ENCODE measurements around the gene CDYL2. TPM values are rescaled to one million over a fixed set of nuclear protein-coding genes. Genes with fewer than 3 reads are reported as not detected.

Gene CDYL2
- total RNA-seq, 2 experiments from 2014 or later: 0.98 to 2.5 TPM

GRCh38 chr16:80836202-80836601 lies 31.8 kb upstream of the CDYL2 start:
- no TSS peak for BruUV-seq (replicated peaks)
- Histone ChIP-seq H4K20me1 (ENCODE audit: insufficient read depth, low read length) (no peaks in the 10 kb centered on the region), H3K4me1 (ENCODE audit: insufficient read depth, low read length, poor library complexity, severe bottlenecking) (no peaks in the 10 kb centered on the region), H3K36me3 (ENCODE audit: insufficient read depth, low read length) (no peaks in the 10 kb centered on the region), H3K9me3 (ENCODE audit: low read length) (no peaks in the 10 kb centered on the region), H3K9me2 (ENCODE audit: insufficient read depth, low read length) (no peaks in the 10 kb centered on the region), H2AFZ (ENCODE audit: low read length) (no peak overlapping the region), H3K27ac (ENCODE audit: low read depth, low read length, poor library complexity, severe bottlenecking) (no peak overlapping the region), H3K4me3 (ENCODE audit: low read depth, low read length, poor library complexity, severe bottlenecking) (no peak overlapping the region), H3K79me2 (ENCODE audit: insufficient read depth, low read depth, low read length) (no peaks in the 10 kb centered on the region), H3K4me2 (ENCODE audit: low read length) (no peak overlapping the region)
- TF ChIP-seq CTCF (conservative IDR thresholded peaks at IDR 0.05; ENCODE audit: low read length) (no peak), EZH2phosphoT487 (IDR thresholded peaks at IDR 0.05; ENCODE audit: borderline replicate concordance, low read depth, low read length) (no peak)
- no peak for DNase-seq (ENCODE audit: low spot score)
- intact Hi-C loops (cut with micrococcal nuclease; ENCODE audit: unreplicated experiment): no loop called here
- ChIA-PET CTCF (ENCODE audit: unreplicated experiment) (no interaction called here), POLR2A (no interaction called here)

GRCh38 chr16:80831039-80831438 lies 26.6 kb upstream of the CDYL2 start:
- no peaks in the 10 kb centered on the region for H3K9me3 ChIP-seq (ENCODE audit: low read length)
- H3K9me2 ChIP-seq (ENCODE audit: insufficient read depth, low read length): no peaks in the 10 kb centered on the region
- no peak overlapping the region for H3K4me3 ChIP-seq (ENCODE audit: low read depth, low read length, poor library complexity, severe bottlenecking)
- POLR2A ChIA-PET: interaction anchor here (0.5 to 0.6 kb wide), 2 partner anchors 67 to 291 kb away, joined by 3 read pairs; no protein-coding TSS in a partner anchor
- CTCF ChIA-PET (ENCODE audit: unreplicated experiment): no interaction called here
- no peaks in the 10 kb centered on the region for H3K79me2 ChIP-seq (ENCODE audit: insufficient read depth, low read depth, low read length)
- no peak overlapping the region for H3K4me2 ChIP-seq (ENCODE audit: low read length)
- BruUV-seq (replicated peaks): no TSS peak
- no peak overlapping the region for H2AFZ ChIP-seq (ENCODE audit: low read length)
- no peaks in the 10 kb centered on the region for H3K36me3 ChIP-seq (ENCODE audit: insufficient read depth, low read length)
- intact Hi-C loops (cut with micrococcal nuclease; ENCODE audit: unreplicated experiment): no loop called here
- no peaks in the 10 kb centered on the region; the same call in 1 of the 2 replicates for H4K20me1 ChIP-seq (ENCODE audit: insufficient read depth, low read length)
- no peak for TF ChIP-seq EZH2phosphoT487 (IDR thresholded peaks at IDR 0.05; ENCODE audit: borderline replicate concordance, low read depth, low read length)
- TF ChIP-seq CTCF (conservative IDR thresholded peaks at IDR 0.05; ENCODE audit: low read length): no peak
- H3K4me1 ChIP-seq (ENCODE audit: insufficient read depth, low read length, poor library complexity, severe bottlenecking): no peaks in the 10 kb centered on the region
- no peak overlapping the region for H3K27ac ChIP-seq (ENCODE audit: low read depth, low read length, poor library complexity, severe bottlenecking)
- no peak for DNase-seq (ENCODE audit: low spot score)

DNA sequence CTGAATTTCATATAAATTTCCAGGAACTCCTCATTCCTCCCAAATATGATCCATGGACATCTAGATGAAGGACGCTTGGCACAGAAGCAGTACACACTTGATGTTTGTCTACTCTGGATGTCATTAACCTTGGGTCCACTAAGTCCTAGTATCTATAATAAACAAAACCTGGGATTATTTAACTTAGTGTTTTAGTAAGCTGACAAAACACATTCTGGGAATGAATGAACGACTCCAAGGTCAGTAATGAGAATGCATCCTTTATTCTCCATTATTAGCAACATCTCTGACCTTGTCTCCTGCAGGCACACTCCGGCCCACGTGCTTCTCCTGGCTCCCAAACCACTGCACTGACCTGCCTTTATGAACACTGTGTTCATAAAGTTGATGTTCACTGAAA lies 24.1 kb upstream of the CDYL2 start:
- Histone ChIP-seq H3K27ac (ENCODE audit: low read depth, low read length, poor library complexity, severe bottlenecking) (no peak overlapping the region), H3K9me2 (ENCODE audit: insufficient read depth, low read length) (no peaks in the 10 kb centered on the region), H3K36me3 (ENCODE audit: insufficient read depth, low read length) (no peaks in the 10 kb centered on the region), H2AFZ (ENCODE audit: low read length) (no peak overlapping the region), H3K4me3 (ENCODE audit: low read depth, low read length, poor library complexity, severe bottlenecking) (no peak overlapping the region), H3K4me2 (ENCODE audit: low read length) (no peak overlapping the region), H3K9me3 (ENCODE audit: low read length) (no peaks in the 10 kb centered on the region), H4K20me1 (ENCODE audit: insufficient read depth, low read length) (no peaks in the 10 kb centered on the region; the same call in 1 of the 2 replicates), H3K79me2 (ENCODE audit: insufficient read depth, low read depth, low read length) (no peaks in the 10 kb centered on the region), H3K4me1 (ENCODE audit: insufficient read depth, low read length, poor library complexity, severe bottlenecking) (no peaks in the 10 kb centered on the region)
- no peak for TF ChIP-seq CTCF (conservative IDR thresholded peaks at IDR 0.05; ENCODE audit: low read length)
- no peak for TF ChIP-seq EZH2phosphoT487 (IDR thresholded peaks at IDR 0.05; ENCODE audit: borderline replicate concordance, low read depth, low read length)
- DNase-seq (ENCODE audit: low spot score): no peak
- no TSS peak for BruUV-seq (replicated peaks)
- ChIA-PET POLR2A (no interaction called here), CTCF (ENCODE audit: unreplicated experiment) (no interaction called here)
- intact Hi-C loops (cut with micrococcal nuclease; ENCODE audit: unreplicated experiment): no loop called here
